Tibial nerve (tissue), 4 donors: ENCODE data around the gene IL31. TPM values are rescaled to one million over a fixed set of nuclear protein-coding genes. Genes with fewer than 3 reads are reported as not detected.

Experiments used
- DNase-seq, 2 donors: peaks; one replicate each; pipeline ENCODE4 v3.0.0-alpha.2; 2019; ENCODE audit warnings: low spot score in 2 of 2
- H3K27ac ChIP-seq, 4 donors: fragments of 200-600 bp; sonication (generic) in 3 of 4; one replicate each; pipeline ENCODE4 v1.5.1; 2017 to 2019; ENCODE audit warnings: mild to moderate bottlenecking in 1 of 4
- H3K27me3 ChIP-seq, 2 donors: fragments of 200-600 bp; sonication (generic) in 1 of 2; one replicate each; pipeline versions ENCODE4 v1.5.1 to v1.6.0; 2017 to 2019
- H3K36me3 ChIP-seq, 3 donors: fragments of 200-600 bp; sonication (generic); one replicate each; pipeline ENCODE4 v1.5.1; 2018 to 2019
- H3K4me1 ChIP-seq, 4 donors: fragments of 200-600 bp; sonication (generic) in 3 of 4; one replicate each; pipeline ENCODE4 v1.5.1; 2017 to 2019
- H3K4me3 ChIP-seq, 4 donors: fragments of 200-600 bp; sonication (generic) in 3 of 4; one replicate each; pipeline ENCODE4 v1.5.1; 2017 to 2019; ENCODE audit warnings: mild to moderate bottlenecking in 1 of 4, moderate library complexity in 1 of 4
- H3K9me3 ChIP-seq, 4 donors: fragments of 200-600 bp; sonication (generic) in 3 of 4; one replicate each; pipeline ENCODE4 v1.5.1; 2017 to 2019
- EP300 ChIP-seq, 2 donors: sonication (generic); formaldehyde crosslinking; IDR thresholded peaks; one replicate each; pipeline ENCODE4 v1.6.1; 2017; ENCODE audit warnings: antibody characterized with exemption in 2 of 2, mild to moderate bottlenecking in 1 of 2
- POLR2A ChIP-seq, 2 donors: fragments of 450-650 bp; IDR thresholded peaks; one replicate each; pipeline ENCODE4 v1.6.1; 2017; ENCODE audit warnings: antibody characterized with exemption in 2 of 2, mild to moderate bottlenecking in 2 of 2, moderate library complexity in 2 of 2
- WGBS, 2 donors: methylation state at CpG; one replicate each; pipeline ENCODE4 v1.1.5; 2018; 5-methylcytosine and 5-hydroxymethylcytosine counted together
- total RNA-seq, 4 donors: library from RNA; depleted of rRNA; stranded (reverse); fragments of >200 nt; gene quantifications; one replicate each; pipeline ENCODE4 v1.1.0, GENCODE V29; 2016
- TF ChIP-seq, protein P1 (sequence below), 5 experiments: fragments of 200-600 bp in 3 of 5; fragments of 450-650 bp in 2 of 5; sonication (generic) in 3 of 5; IDR thresholded peaks; one replicate each; pipeline ENCODE4 v1.5.1; 2016 to 2019; ENCODE audit warnings: antibody characterized with exemption in 5 of 5, mild to moderate bottlenecking in 3 of 5, moderate library complexity in 2 of 5

Gene IL31
- total RNA-seq, 4 donors from 2014 or later, result not detected

DNA sequence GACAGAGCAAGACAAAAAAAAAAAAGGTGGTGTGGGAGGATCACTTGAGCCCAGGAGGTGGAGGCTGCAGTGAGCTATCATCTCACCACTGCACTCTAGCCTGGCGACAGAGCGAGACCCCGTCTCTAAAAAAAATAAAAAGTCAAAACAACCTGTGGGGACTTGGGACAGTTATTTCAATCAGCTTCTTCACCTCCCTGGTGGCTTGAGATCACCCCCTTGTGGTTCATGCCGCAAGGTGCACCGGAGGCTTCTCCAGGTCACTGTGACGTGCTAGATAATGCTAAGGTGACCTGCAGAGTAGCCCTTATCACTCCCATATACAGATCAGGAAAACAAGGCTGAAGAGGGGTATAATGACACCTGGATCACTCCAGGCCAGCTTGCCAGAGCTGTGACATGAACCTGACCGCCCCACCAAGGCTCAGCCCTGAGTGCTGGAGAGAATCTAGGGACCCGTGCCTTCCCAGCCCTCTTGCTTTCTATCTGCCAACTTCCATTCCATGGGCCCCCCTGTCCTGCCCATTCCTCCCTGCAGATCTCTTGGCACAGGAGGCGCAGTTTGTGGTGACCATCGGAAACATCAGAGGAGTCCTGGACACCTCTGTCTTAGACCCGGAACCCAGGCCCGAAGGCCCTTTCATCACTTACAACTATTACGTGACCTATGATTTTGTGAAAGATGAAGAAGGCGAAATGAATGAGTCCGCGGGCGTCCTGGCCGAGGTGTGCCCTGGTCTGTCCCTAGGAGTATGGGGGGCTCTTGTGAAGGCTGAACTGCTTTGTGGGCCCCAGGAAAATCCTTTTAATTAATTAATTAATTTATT lies 17.0 kb upstream of the IL31 start:
- Histone ChIP-seq H3K9me3 (peaks cover 0 to 14% (median 1%) of the 10 kb centered on the region in 4 donors), H3K4me3 (no peak overlapping the region), H3K27ac (no peak overlapping the region), H3K27me3 (peaks cover 0 to 13% of the 10 kb centered on the region in 2 donors), H3K4me1 (no peaks in the 10 kb centered on the region), H3K36me3 (no peaks in the 10 kb centered on the region)
- no peak for DNase-seq
- TF ChIP-seq, protein P1, sequence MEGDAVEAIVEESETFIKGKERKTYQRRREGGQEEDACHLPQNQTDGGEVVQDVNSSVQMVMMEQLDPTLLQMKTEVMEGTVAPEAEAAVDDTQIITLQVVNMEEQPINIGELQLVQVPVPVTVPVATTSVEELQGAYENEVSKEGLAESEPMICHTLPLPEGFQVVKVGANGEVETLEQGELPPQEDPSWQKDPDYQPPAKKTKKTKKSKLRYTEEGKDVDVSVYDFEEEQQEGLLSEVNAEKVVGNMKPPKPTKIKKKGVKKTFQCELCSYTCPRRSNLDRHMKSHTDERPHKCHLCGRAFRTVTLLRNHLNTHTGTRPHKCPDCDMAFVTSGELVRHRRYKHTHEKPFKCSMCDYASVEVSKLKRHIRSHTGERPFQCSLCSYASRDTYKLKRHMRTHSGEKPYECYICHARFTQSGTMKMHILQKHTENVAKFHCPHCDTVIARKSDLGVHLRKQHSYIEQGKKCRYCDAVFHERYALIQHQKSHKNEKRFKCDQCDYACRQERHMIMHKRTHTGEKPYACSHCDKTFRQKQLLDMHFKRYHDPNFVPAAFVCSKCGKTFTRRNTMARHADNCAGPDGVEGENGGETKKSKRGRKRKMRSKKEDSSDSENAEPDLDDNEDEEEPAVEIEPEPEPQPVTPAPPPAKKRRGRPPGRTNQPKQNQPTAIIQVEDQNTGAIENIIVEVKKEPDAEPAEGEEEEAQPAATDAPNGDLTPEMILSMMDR (IDR thresholded peaks at IDR 0.05), result peak in 3 of 5 experiments; percentile 18 to 65 (median 24)
- no peak for TF ChIP-seq POLR2A (IDR thresholded peaks at IDR 0.05)
- WGBS, 2 donors, result 67 to 69% methylated on average over 18 of the region's 18 CpGs

DNA sequence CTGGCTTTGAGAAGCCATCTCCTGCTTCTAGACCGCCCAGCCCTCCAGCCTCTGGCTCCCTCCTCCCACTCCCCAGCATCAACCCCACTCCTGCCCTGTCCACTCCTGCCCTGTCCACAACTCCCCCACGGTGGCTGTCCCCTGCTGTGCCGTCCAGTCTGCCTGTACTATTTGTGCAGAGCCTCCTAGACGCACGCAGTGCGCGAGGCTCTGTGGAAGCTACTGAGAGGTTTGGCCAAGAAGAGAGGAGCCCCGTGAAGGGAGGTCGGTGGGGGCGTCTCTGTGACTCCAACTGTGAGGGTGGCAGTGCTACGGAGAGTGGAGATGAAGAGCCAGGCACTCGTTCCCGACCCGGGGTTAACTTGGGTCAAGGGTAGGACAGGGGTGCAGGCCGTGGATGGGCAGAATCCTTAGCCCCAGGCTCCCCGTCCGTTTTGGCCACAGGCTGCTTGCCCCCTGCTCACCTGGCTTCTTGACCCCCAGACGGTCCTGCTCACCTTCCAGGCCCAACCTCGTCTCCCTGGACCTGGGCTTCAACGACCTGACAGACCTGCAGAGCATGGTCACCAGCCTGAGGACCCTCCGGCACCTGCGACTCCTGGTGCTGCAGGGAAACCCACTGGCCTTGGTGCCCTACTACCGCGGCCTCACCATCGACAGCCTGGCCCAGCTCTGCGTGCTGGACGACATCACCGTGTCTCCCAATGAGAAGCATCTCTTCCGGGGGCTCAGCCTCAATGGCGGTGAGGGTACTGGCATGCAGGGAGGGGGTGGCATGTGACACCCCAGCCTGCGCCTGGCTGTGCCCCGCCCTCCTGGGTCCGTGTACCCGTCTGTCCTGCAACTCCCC lies 15.8 kb upstream of the IL31 start:
- DNase-seq, result no peak
- Histone ChIP-seq H3K4me3 (no peak overlapping the region), H3K9me3 (peaks cover 0 to 5% (median 1%) of the 10 kb centered on the region in 4 donors), H3K27ac (no peak overlapping the region), H3K4me1 (no peaks in the 10 kb centered on the region), H3K36me3 (no peaks in the 10 kb centered on the region), H3K27me3 (peaks cover 0 to 13% of the 10 kb centered on the region in 2 donors)
- 79 to 83% methylated on average over 33 to 34 of the region's 34 CpGs for WGBS, 2 donors
- TF ChIP-seq POLR2A (IDR thresholded peaks at IDR 0.05), result no peak

DNA sequence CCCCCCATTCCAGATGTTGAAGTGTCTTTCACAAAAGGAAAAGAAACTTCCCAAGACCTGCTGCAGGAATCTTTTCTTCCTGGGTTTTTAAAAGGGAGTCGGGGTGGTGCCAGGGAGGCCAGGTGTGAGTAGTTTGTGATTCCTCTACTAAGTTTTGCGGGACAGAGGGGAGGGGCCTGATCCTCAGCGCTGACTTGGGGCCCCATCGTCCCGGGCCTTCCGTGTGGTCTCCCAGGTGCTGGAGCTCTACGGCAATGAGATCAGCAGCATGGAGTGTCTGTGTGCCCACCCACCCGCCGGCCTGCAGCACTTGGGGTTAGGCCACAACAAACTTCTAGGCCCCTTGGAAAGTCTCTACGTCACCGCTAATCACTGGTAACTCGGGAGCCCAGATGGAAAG lies 13.4 kb upstream of the IL31 start:
- DNase-seq, result no peak
- H3K4me3 ChIP-seq, result no peak overlapping the region
- H3K36me3 ChIP-seq, result no peaks in the 10 kb centered on the region
- 53 to 56% methylated on average over 12 of the region's 12 CpGs for WGBS, 2 donors
- peaks cover 0 to 35% of the 10 kb centered on the region in 2 donors for H3K27me3 ChIP-seq
- no peak overlapping the region for H3K27ac ChIP-seq
- peaks cover 0 to 11% (median 4%) of the 10 kb centered on the region in 4 donors for H3K4me1 ChIP-seq
- no peaks in the 10 kb centered on the region for H3K9me3 ChIP-seq
- no peak for TF ChIP-seq POLR2A (IDR thresholded peaks at IDR 0.05)

DNA sequence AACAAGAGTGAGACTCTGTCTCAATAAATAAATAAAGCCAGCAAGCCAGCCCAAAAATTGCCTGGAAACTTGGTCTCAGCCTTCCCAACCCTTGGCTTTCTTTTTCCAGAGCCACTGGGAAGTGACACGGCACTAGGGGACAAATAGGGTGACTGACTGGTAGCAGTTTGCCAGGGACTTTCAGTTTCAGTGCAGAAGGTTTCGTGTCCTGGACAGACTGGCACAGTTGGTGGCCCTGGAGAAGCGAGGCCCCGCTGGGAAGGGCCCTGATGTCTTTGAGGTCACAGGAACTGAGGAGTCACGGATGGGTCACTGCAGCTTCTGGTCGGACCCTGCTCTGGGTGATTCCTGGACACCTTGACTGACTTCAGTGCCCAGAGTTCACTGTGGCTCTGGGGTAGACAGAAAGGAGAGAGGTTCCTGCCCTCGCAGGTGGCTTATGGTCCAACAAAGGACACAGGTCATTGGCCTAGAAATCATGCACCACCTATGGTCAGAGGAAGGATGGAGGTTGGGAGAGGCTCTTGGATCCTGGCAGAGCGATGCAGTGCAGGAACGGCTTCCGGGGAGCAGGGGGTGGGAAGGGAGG lies 11.6 kb upstream of the IL31 start:
- TF ChIP-seq, protein P1 (IDR thresholded peaks at IDR 0.05), result no peak
- TF ChIP-seq POLR2A (IDR thresholded peaks at IDR 0.05), result no peak
- no peak for TF ChIP-seq EP300 (IDR thresholded peaks at IDR 0.05)
- no peak overlapping the region for H3K4me3 ChIP-seq
- H3K27me3 ChIP-seq, result peaks cover 0 to 42% of the 10 kb centered on the region in 2 donors
- H3K36me3 ChIP-seq, result no peaks in the 10 kb centered on the region
- no peak overlapping the region for H3K27ac ChIP-seq
- H3K4me1 ChIP-seq, result peaks cover 0 to 11% (median 4%) of the 10 kb centered on the region in 4 donors
- DNase-seq, result no peak
- 88 to 94% methylated on average over 9 to 10 of the region's 10 CpGs for WGBS, 2 donors
- H3K9me3 ChIP-seq, result no peaks in the 10 kb centered on the region

DNA sequence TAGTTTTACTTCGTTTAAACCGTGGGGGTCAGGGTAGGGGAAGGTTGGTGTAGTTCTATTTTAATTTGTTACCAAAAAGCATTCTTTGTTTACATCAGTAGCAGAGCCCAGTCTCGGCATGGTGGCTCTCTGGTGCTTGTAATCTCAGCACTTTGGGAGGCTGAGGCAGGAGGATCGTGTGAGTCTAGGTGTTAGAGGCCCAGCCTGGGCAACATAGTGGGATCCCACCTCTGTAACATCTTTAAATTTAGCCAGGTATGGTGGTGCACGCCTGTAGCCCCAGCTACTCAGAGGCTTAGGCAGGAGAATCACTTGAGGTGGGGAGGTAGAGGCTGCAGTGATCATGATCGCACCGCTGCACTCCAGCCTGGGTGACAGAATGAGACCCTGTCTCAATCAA lies 11.1 kb upstream of the IL31 start:
- no peak overlapping the region for H3K4me3 ChIP-seq
- WGBS, 2 donors, result 86 to 88% methylated on average over 7 of the region's 7 CpGs
- peaks cover 0 to 38% of the 10 kb centered on the region in 2 donors for H3K27me3 ChIP-seq
- H3K9me3 ChIP-seq, result no peaks in the 10 kb centered on the region
- H3K27ac ChIP-seq, result no peak overlapping the region
- TF ChIP-seq EP300 (IDR thresholded peaks at IDR 0.05) (no peak), POLR2A (IDR thresholded peaks at IDR 0.05) (no peak)
- TF ChIP-seq, protein P1 (IDR thresholded peaks at IDR 0.05), result no peak
- DNase-seq, result no peak
- H3K4me1 ChIP-seq, result peaks cover 0 to 11% (median 4%) of the 10 kb centered on the region in 4 donors
- H3K36me3 ChIP-seq, result no peaks in the 10 kb centered on the region
